H1 (cell line): ENCODE results near the gene KCNE4. TPM values are rescaled to one million over a fixed set of nuclear protein-coding genes. Genes with fewer than 3 reads are reported as not detected.

ENCODE experiments used
- BRCA1 ChIP-seq: IDR thresholded peaks from 2 replicates; pipeline ENCODE4 v1.6.1; 2012; ENCODE audit warnings: low read depth, low read length, improper control_type of control experiment
- CHD7 ChIP-seq: fragments of 300-600 bp; sonication (generic); IDR thresholded peaks from 2 replicates; pipeline ENCODE4 v1.7.1; 2012; ENCODE audit warnings: low read length, moderate library complexity, mild to moderate bottlenecking, inconsistent platforms; ENCODE audit not compliant: insufficient replicate concordance
- E2F6 ChIP-seq: IDR thresholded peaks from 2 replicates; pipeline ENCODE4 v1.6.1; 2012; ENCODE audit warnings: inconsistent platforms
- HDAC6 ChIP-seq: IDR thresholded peaks from one replicate; pipeline ENCODE4 v1.7.1; 2012; ENCODE audit warnings: low read depth, mild to moderate bottlenecking, inconsistent platforms, low read length, moderate library complexity
- JUN ChIP-seq: IDR thresholded peaks from 2 replicates; pipeline ENCODE4 v1.6.1; 2011; ENCODE audit warnings: low read depth, mild to moderate bottlenecking, improper control_type of control experiment, low read length
- MAX ChIP-seq: IDR thresholded peaks from 2 replicates; pipeline ENCODE4 v1.6.1; 2012; ENCODE audit warnings: inconsistent platforms
- SRF ChIP-seq: IDR thresholded peaks from 2 replicates; pipeline ENCODE4 v1.6.1; 2011; ENCODE audit warnings: mild to moderate bottlenecking, low read depth, low read length, moderate library complexity
- TCF12 ChIP-seq: IDR thresholded peaks from 2 replicates; pipeline ENCODE4 v1.6.1; 2011; ENCODE audit warnings: low read depth, mild to moderate bottlenecking, low read length
- YY1 ChIP-seq: IDR thresholded peaks from 2 replicates; pipeline ENCODE4 v1.6.1; 2011; ENCODE audit warnings: low read depth, mild to moderate bottlenecking, low read length
- polyA plus RNA-seq, 7 experiments: library from polyadenylated mRNA; depleted of rRNA in 3 of 7; stranded (reverse) in 5 of 7; unstranded in 2 of 7; fragments of >200 nt in 5 of 7; fragments of 200-250 nt in 2 of 7; gene quantifications; 1 replicate in 5 of 7; 2 replicates in 1 of 7; 4 replicates in 1 of 7; pipeline versions ENCODE4 v1.2.1 to v1.2.3, GENCODE V29; 2011 to 2013; ENCODE audit warnings: missing spikeins in 2 of 7, mixed read lengths in 2 of 7
- total RNA-seq: library from RNA; stranded (reverse); fragmentation: NEBNext Ultra II Directional; extraction: Animal tissue kit (Norgen Biotek cat#: 25700); gene quantifications from 2 replicates; pipeline ENCODE4 v1.2.1, GENCODE V29; 2021

The KCNE4 gene
- total and polyA plus RNA-seq, 2 of the 8 experiments (the other 6 are each of a cell fraction or from before 2014, with no cell fraction given) = 0.08 to 0.09 TPM

- no peak for TF ChIP-seq CHD7
- TF ChIP-seq E2F6 = no peak
- no peak for TF ChIP-seq BRCA1
- no peak for TF ChIP-seq MAX
- no peak for TF ChIP-seq TCF12
- TF ChIP-seq YY1 = no peak
- TF ChIP-seq HDAC6 = no peak
- TF ChIP-seq JUN = no peak
- no peak for TF ChIP-seq SRF
- TF ChIP-seq, all 59 proteins: peak for 0
These were observed 26.5 kb downstream of the KCNE4 start (continued) for GRCh38 chr2:223078482-223078881.
